ENCODE results near the gene FAM222A.

FAM222A gene

GRCh38 chr12:109760031-109760929, 46.7 kb downstream of the FAM222A start:
- no peak for DNase-seq (ENCODE audit: low read depth)

GRCh38 chr12:109760930-109761921, 47.6 kb downstream of the FAM222A start:
- no peak for DNase-seq (ENCODE audit: low read depth)

- DNase-seq (ENCODE audit: low read depth) = no peak
These were observed 48.5 kb downstream of the FAM222A start for GRCh38 chr12:109762071-109762672.

- DNase-seq (ENCODE audit: low read depth) = no peak
These were observed 49.1 kb downstream of the FAM222A start for GRCh38 chr12:109762673-109763191.

- no peak for DNase-seq (ENCODE audit: low read depth)
These were observed 49.7 kb downstream of the FAM222A start for GRCh38 chr12:109763201-109763841.

GRCh38 chr12:109764123-109764522, 50.5 kb downstream of the FAM222A start:
- no peak for DNase-seq (ENCODE audit: low read depth)

GRCh38 chr12:109764776-109765445, 51.3 kb downstream of the FAM222A start:
- no peak for DNase-seq (ENCODE audit: low read depth)

- no peak for DNase-seq (ENCODE audit: low read depth)
These were observed 51.8 kb downstream of the FAM222A start for GRCh38 chr12:109765446-109765810.

- no peak for DNase-seq (ENCODE audit: low read depth)
These were observed 52.7 kb downstream of the FAM222A start for GRCh38 chr12:109766251-109766778.

- DNase-seq (ENCODE audit: low read depth) = no peak
These were observed 53.8 kb downstream of the FAM222A start for GRCh38 chr12:109767456-109767855.

- DNase-seq (ENCODE audit: low read depth) = no peak
These were observed 54.6 kb downstream of the FAM222A start for GRCh38 chr12:109767991-109768900.

GRCh38 chr12:109768901-109769670, 55.5 kb downstream of the FAM222A start:
- DNase-seq (ENCODE audit: low read depth) = no peak

- no peak for DNase-seq (ENCODE audit: low read depth)
These were observed 56.7 kb downstream of the FAM222A start for GRCh38 chr12:109770104-109770860.

GRCh38 chr12:109770861-109771670, 57.4 kb downstream of the FAM222A start:
- DNase-seq (ENCODE audit: low read depth) = no peak

GRCh38 chr12:109771746-109772621, 58.4 kb downstream of the FAM222A start:
- DNase-seq (ENCODE audit: low read depth) = no peak

Data from stimulated activated CD8-positive, alpha-beta memory T cell treated with anti-CD3 and anti-CD28 coated beads, Interleukin-4, amount 100 ng/mL, for 24 hours (primary cell).